Measurements from ENCODE around the gene DMXL1.
A peak's percentile ranks its signal among the peaks of the same experiment; 100 is the strongest.
"Not testable (repeated sequence)": the region's sequence is repeated elsewhere in the genome, so short reads cannot be mapped to it uniquely, and the experiment has no call there.

Gene DMXL1

GRCh38 chr5:119217183-119217582 lies 146.3 kb downstream of the DMXL1 start:
- Histone ChIP-seq H3K4me3 (ENCODE audit: low read depth, low read length) (no peak overlapping the region), H3K4me1 (ENCODE audit: control insufficient read depth, insufficient read depth, low read length) (no peaks in the 10 kb centered on the region), H3K27ac (ENCODE audit: low read depth, low read length) (no peak overlapping the region), H3K9ac (ENCODE audit: low read depth, low read length) (no peak overlapping the region), H3K36me3 (ENCODE audit: control insufficient read depth, insufficient read depth, low read length) (peaks cover 32% of the 10 kb centered on the region), H3K27me3 (ENCODE audit: control insufficient read depth, insufficient read depth, low read length) (no peaks in the 10 kb centered on the region), H3K9me3 (ENCODE audit: control insufficient read depth, insufficient read depth, low read length) (no peaks in the 10 kb centered on the region)

GRCh38 chr5:119218830-119219782 lies 148.2 kb downstream of the DMXL1 start:
- no peaks in the 10 kb centered on the region for H3K4me1 ChIP-seq (ENCODE audit: control insufficient read depth, insufficient read depth, low read length)
- peaks cover 43% of the 10 kb centered on the region for H3K36me3 ChIP-seq (ENCODE audit: control insufficient read depth, insufficient read depth, low read length)
- H3K4me3 ChIP-seq (ENCODE audit: low read depth, low read length) = no peak overlapping the region
- no peaks in the 10 kb centered on the region for H3K9me3 ChIP-seq (ENCODE audit: control insufficient read depth, insufficient read depth, low read length)
- H3K27ac ChIP-seq (ENCODE audit: low read depth, low read length) = no peak overlapping the region
- H3K9ac ChIP-seq (ENCODE audit: low read depth, low read length) = no peak overlapping the region
- H3K27me3 ChIP-seq (ENCODE audit: control insufficient read depth, insufficient read depth, low read length) = no peaks in the 10 kb centered on the region

GRCh38 chr5:119220576-119221197 lies 149.8 kb downstream of the DMXL1 start:
- H3K9me3 ChIP-seq (ENCODE audit: control insufficient read depth, insufficient read depth, low read length) = no peaks in the 10 kb centered on the region
- H3K4me1 ChIP-seq (ENCODE audit: control insufficient read depth, insufficient read depth, low read length) = no peaks in the 10 kb centered on the region
- peaks cover 56% of the 10 kb centered on the region for H3K36me3 ChIP-seq (ENCODE audit: control insufficient read depth, insufficient read depth, low read length)
- no peak overlapping the region for H3K9ac ChIP-seq (ENCODE audit: low read depth, low read length)
- no peak overlapping the region for H3K4me3 ChIP-seq (ENCODE audit: low read depth, low read length)
- H3K27me3 ChIP-seq (ENCODE audit: control insufficient read depth, insufficient read depth, low read length) = no peaks in the 10 kb centered on the region
- no peak overlapping the region for H3K27ac ChIP-seq (ENCODE audit: low read depth, low read length)

GRCh38 chr5:119221330-119221729 lies 150.4 kb downstream of the DMXL1 start:
- Histone ChIP-seq H3K9me3 (ENCODE audit: control insufficient read depth, insufficient read depth, low read length) (no peaks in the 10 kb centered on the region), H3K36me3 (ENCODE audit: control insufficient read depth, insufficient read depth, low read length) (peaks cover 56% of the 10 kb centered on the region), H3K27ac (ENCODE audit: low read depth, low read length) (no peak overlapping the region), H3K9ac (ENCODE audit: low read depth, low read length) (no peak overlapping the region), H3K27me3 (ENCODE audit: control insufficient read depth, insufficient read depth, low read length) (no peaks in the 10 kb centered on the region), H3K4me1 (ENCODE audit: control insufficient read depth, insufficient read depth, low read length) (no peaks in the 10 kb centered on the region), H3K4me3 (ENCODE audit: low read depth, low read length) (no peak overlapping the region)

- Histone ChIP-seq H3K27me3 (ENCODE audit: control insufficient read depth, insufficient read depth, low read length) (no peaks in the 10 kb centered on the region), H3K27ac (ENCODE audit: low read depth, low read length) (no peak overlapping the region), H3K9me3 (ENCODE audit: control insufficient read depth, insufficient read depth, low read length) (no peaks in the 10 kb centered on the region), H3K36me3 (ENCODE audit: control insufficient read depth, insufficient read depth, low read length) (peaks cover 29% of the 10 kb centered on the region), H3K9ac (ENCODE audit: low read depth, low read length) (no peak overlapping the region), H3K4me1 (ENCODE audit: control insufficient read depth, insufficient read depth, low read length) (no peaks in the 10 kb centered on the region), H3K4me3 (ENCODE audit: low read depth, low read length) (no peak overlapping the region)
Measured at GRCh38 chr5:119229950-119230349, 159.1 kb downstream of the DMXL1 start.

GRCh38 chr5:119238265-119239118 lies 167.6 kb downstream of the DMXL1 start:
- Histone ChIP-seq H3K9me3 (ENCODE audit: control insufficient read depth, insufficient read depth, low read length) (no peaks in the 10 kb centered on the region), H3K9ac (ENCODE audit: low read depth, low read length) (no peak overlapping the region), H3K27me3 (ENCODE audit: control insufficient read depth, insufficient read depth, low read length) (no peaks in the 10 kb centered on the region), H3K36me3 (ENCODE audit: control insufficient read depth, insufficient read depth, low read length) (peaks cover 41% of the 10 kb centered on the region), H3K27ac (ENCODE audit: low read depth, low read length) (no peak overlapping the region), H3K4me1 (ENCODE audit: control insufficient read depth, insufficient read depth, low read length) (no peaks in the 10 kb centered on the region), H3K4me3 (ENCODE audit: low read depth, low read length) (no peak overlapping the region)

- Histone ChIP-seq H3K27ac (ENCODE audit: low read depth, low read length) (no peak overlapping the region), H3K9me3 (ENCODE audit: control insufficient read depth, insufficient read depth, low read length) (no peaks in the 10 kb centered on the region), H3K9ac (ENCODE audit: low read depth, low read length) (no peak overlapping the region), H3K4me3 (ENCODE audit: low read depth, low read length) (no peak overlapping the region), H3K4me1 (ENCODE audit: control insufficient read depth, insufficient read depth, low read length) (peaks cover 3% of the 10 kb centered on the region), H3K36me3 (ENCODE audit: control insufficient read depth, insufficient read depth, low read length) (peaks cover 35% of the 10 kb centered on the region), H3K27me3 (ENCODE audit: control insufficient read depth, insufficient read depth, low read length) (no peaks in the 10 kb centered on the region)
Measured at GRCh38 chr5:119239119-119239417, 168.2 kb downstream of the DMXL1 start.

GRCh38 chr5:119239826-119240225 lies 168.9 kb downstream of the DMXL1 start:
- peaks cover 28% of the 10 kb centered on the region for H3K36me3 ChIP-seq (ENCODE audit: control insufficient read depth, insufficient read depth, low read length)

GRCh38 chr5:119243888-119244287 lies 173.0 kb downstream of the DMXL1 start:
- H3K4me1 ChIP-seq (ENCODE audit: control insufficient read depth, insufficient read depth, low read length) = peaks cover 16% of the 10 kb centered on the region
- H3K4me3 ChIP-seq (ENCODE audit: low read depth, low read length) = no peak overlapping the region
- peak overlapping the region; percentile 41 for H3K27ac ChIP-seq (ENCODE audit: low read depth, low read length)
- peaks cover 19% of the 10 kb centered on the region for H3K36me3 ChIP-seq (ENCODE audit: control insufficient read depth, insufficient read depth, low read length)
- H3K27me3 ChIP-seq (ENCODE audit: control insufficient read depth, insufficient read depth, low read length) = no peaks in the 10 kb centered on the region
- no peaks in the 10 kb centered on the region for H3K9me3 ChIP-seq (ENCODE audit: control insufficient read depth, insufficient read depth, low read length)
- H3K9ac ChIP-seq (ENCODE audit: low read depth, low read length) = no peak overlapping the region

More at GRCh38 chr5:119239826-119240225, 168.9 kb downstream of the DMXL1 start:
- peaks cover 11% of the 10 kb centered on the region for H3K4me1 ChIP-seq (ENCODE audit: control insufficient read depth, insufficient read depth, low read length)
- H3K27me3 ChIP-seq (ENCODE audit: control insufficient read depth, insufficient read depth, low read length); H3K9ac ChIP-seq (ENCODE audit: low read depth, low read length); H3K27ac ChIP-seq (ENCODE audit: low read depth, low read length); H3K4me3 ChIP-seq (ENCODE audit: low read depth, low read length); H3K9me3 ChIP-seq (ENCODE audit: control insufficient read depth, insufficient read depth, low read length): not testable (repeated sequence)

GRCh38 chr5:119250946-119251901 lies 180.3 kb downstream of the DMXL1 start:
- H3K4me1 ChIP-seq (ENCODE audit: control insufficient read depth, insufficient read depth, low read length) = no peaks in the 10 kb centered on the region
- H3K27me3 ChIP-seq (ENCODE audit: control insufficient read depth, insufficient read depth, low read length) = no peaks in the 10 kb centered on the region
- H3K9me3 ChIP-seq (ENCODE audit: control insufficient read depth, insufficient read depth, low read length) = no peaks in the 10 kb centered on the region
- H3K36me3 ChIP-seq (ENCODE audit: control insufficient read depth, insufficient read depth, low read length) = peaks cover 6% of the 10 kb centered on the region
- H3K27ac ChIP-seq (ENCODE audit: low read depth, low read length) = no peak overlapping the region
- H3K9ac ChIP-seq (ENCODE audit: low read depth, low read length) = no peak overlapping the region
- H3K4me3 ChIP-seq (ENCODE audit: low read depth, low read length) = no peak overlapping the region

All from HUES48 (cell line).